CD4-positive, CD25-positive, alpha-beta regulatory T cell (primary cell): ENCODE results near the gene OR1L6. TPM values are rescaled to one million over a fixed set of nuclear protein-coding genes. Genes with fewer than 3 reads are reported as not detected.

Experiments
- ATAC-seq, 2 donors: fragments of 150-1000 bp; cut with Tn5 transposase; one replicate each; pipeline ENCODE4 v1.10.0; 2021; ENCODE audit warnings: low read depth in 2 of 2, moderate number of reproducible peaks in 2 of 2, moderate library complexity in 1 of 2
- DNase-seq, 3 donors: peaks; one replicate each; pipeline versions ENCODE4 v3.0.0 to v3.0.0-alpha.2; 2012 to 2022; ENCODE audit warnings: mixed read lengths in 1 of 3
- H3K27ac ChIP-seq: one replicate; pipeline ENCODE4 v1.7.0; 2013; ENCODE audit warnings: mild to moderate bottlenecking, low read length; ENCODE audit not compliant: insufficient read depth, poor library complexity, severe bottlenecking
- H3K27me3 ChIP-seq: one replicate; pipeline ENCODE4 v1.7.0; 2013; ENCODE audit warnings: low read length; ENCODE audit not compliant: control insufficient read depth, insufficient read depth
- H3K36me3 ChIP-seq: one replicate; pipeline ENCODE4 v1.7.0; 2013; ENCODE audit warnings: mild to moderate bottlenecking, low read length, moderate library complexity; ENCODE audit not compliant: control insufficient read depth, insufficient read depth
- H3K4me1 ChIP-seq: 2 replicates; pipeline ENCODE4 v1.7.0; 2013; ENCODE audit warnings: mild to moderate bottlenecking, low read length; ENCODE audit not compliant: insufficient read depth, control insufficient read depth, poor library complexity, severe bottlenecking
- H3K4me3 ChIP-seq: one replicate; pipeline ENCODE4 v1.7.0; 2013; ENCODE audit warnings: low read depth, mild to moderate bottlenecking, low read length, moderate library complexity
- H3K9me3 ChIP-seq, 2 experiments: 1 replicate in 1 of 2; 2 replicates in 1 of 2; pipeline ENCODE4 v1.7.0; 2013; ENCODE audit warnings: low read length in 2 of 2, mild to moderate bottlenecking in 1 of 2, moderate library complexity in 1 of 2; ENCODE audit not compliant: control insufficient read depth in 2 of 2
- H3K27ac Mint-ChIP-seq, 3 donors: one replicate each; pipeline ENCODE4 v1.8.0; 2020 to 2022; ENCODE audit warnings: mild to moderate bottlenecking in 3 of 3, mixed read lengths in 3 of 3, moderate library complexity in 2 of 3
- H3K27me3 Mint-ChIP-seq: one replicate; pipeline ENCODE4 v1.8.0; 2022; ENCODE audit warnings: mild to moderate bottlenecking, mixed read lengths
- H3K36me3 Mint-ChIP-seq: one replicate; pipeline ENCODE4 v1.8.0; 2020; ENCODE audit warnings: mixed read lengths
- H3K4me1 Mint-ChIP-seq, 4 donors: one replicate each; pipeline ENCODE4 v1.8.0; 2020 to 2022; ENCODE audit warnings: mixed read lengths in 4 of 4, mild to moderate bottlenecking in 1 of 4
- H3K4me3 Mint-ChIP-seq, 4 donors: one replicate each; pipeline ENCODE4 v1.8.0; 2020 to 2022; ENCODE audit warnings: mild to moderate bottlenecking in 4 of 4, mixed read lengths in 4 of 4, moderate library complexity in 3 of 4
- H3K9me3 Mint-ChIP-seq, 7 donors: one replicate each; pipeline ENCODE4 v1.8.0; 2020 to 2022; ENCODE audit warnings: mixed read lengths in 7 of 7, mild to moderate bottlenecking in 3 of 7, moderate library complexity in 2 of 7
- polyA plus RNA-seq, 4 donors: library from polyadenylated mRNA; unstranded; fragments of 300-500 nt; fragmentation: Illumina TruSeq; gene quantifications; one replicate each; pipeline ENCODE4 v1.2.3, GENCODE V29; 2021
- total RNA-seq: library from RNA; stranded (reverse); gene quantifications from one replicate; pipeline ENCODE4 v1.2.3, GENCODE V29; 2022

The OR1L6 gene
- total RNA-seq, result not detected
- under 1 TPM in 1 of 4 donors, not detected in 3; 0.17 TPM for polyA plus RNA-seq

- ATAC-seq, result no peak
- H3K27me3 Mint-ChIP-seq, result no peaks in the 10 kb centered on the region
- H3K27ac Mint-ChIP-seq, result no peak within 1 kb of the TSS
- DNase-seq, result no peak
- Histone ChIP-seq H3K27me3 (no peaks in the 10 kb centered on the region), H3K27ac (no peak within 1 kb of the TSS), H3K4me1 (no peaks in the 10 kb centered on the region), H3K4me3 (no peak within 1 kb of the TSS), H3K36me3 (no peaks in the 10 kb centered on the region), H3K9me3 (peaks cover 0 to 2% of the 10 kb centered on the region in 2 experiments)
- H3K36me3 Mint-ChIP-seq, result peaks cover 5% of the 10 kb centered on the region
- H3K9me3 Mint-ChIP-seq, result peaks cover 0 to 21% (median 8%) of the 10 kb centered on the region in 7 donors
- H3K4me3 Mint-ChIP-seq, result no peak within 1 kb of the TSS
- H3K4me1 Mint-ChIP-seq, result no peaks in the 10 kb centered on the region
Observed at GRCh38 chr9:122742003-122742402, at the start of gene OR1L6. Gene OR1L6 (plus strand): TSS chr9:122742303. CDS start chr9:122749848, 7,545 bp downstream.

GRCh38 chr9:122695696-122696095 lies 46.4 kb upstream of the OR1L6 start:
- Histone ChIP-seq H3K36me3 (no peaks in the 10 kb centered on the region), H3K4me3 (no peak overlapping the region), H3K27me3 (no peaks in the 10 kb centered on the region), H3K27ac (no peak overlapping the region), H3K4me1 (no peaks in the 10 kb centered on the region), H3K9me3 (peaks cover 8 to 10% of the 10 kb centered on the region in 2 experiments)
- DNase-seq (no peak), ATAC-seq (no peak)
- Mint-ChIP-seq H3K9me3 (peaks cover 2 to 24% (median 6%) of the 10 kb centered on the region in 7 donors), H3K4me3 (no peak overlapping the region), H3K27ac (no peak overlapping the region), H3K36me3 (no peaks in the 10 kb centered on the region), H3K4me1 (no peaks in the 10 kb centered on the region), H3K27me3 (peaks cover 4% of the 10 kb centered on the region)

- no peaks in the 10 kb centered on the region for H3K4me1 Mint-ChIP-seq
- Histone ChIP-seq H3K27me3 (no peaks in the 10 kb centered on the region), H3K4me1 (no peaks in the 10 kb centered on the region), H3K9me3 (peaks cover 13% of the 10 kb centered on the region in 2 experiments), H3K4me3 (no peak overlapping the region), H3K36me3 (no peaks in the 10 kb centered on the region), H3K27ac (no peak overlapping the region)
- peaks cover 5% of the 10 kb centered on the region for H3K36me3 Mint-ChIP-seq
- no peak for ATAC-seq
- no peaks in the 10 kb centered on the region for H3K27me3 Mint-ChIP-seq
- DNase-seq, result no peak
- H3K9me3 Mint-ChIP-seq, result peaks cover 4 to 65% (median 19%) of the 10 kb centered on the region in 7 donors
- H3K27ac Mint-ChIP-seq, result no peak overlapping the region
- no peak overlapping the region for H3K4me3 Mint-ChIP-seq
Observed at GRCh38 chr9:122718038-122718437, 24.1 kb upstream of the OR1L6 start.

GRCh38 chr9:122719218-122719617 lies 22.9 kb upstream of the OR1L6 start:
- H3K36me3 ChIP-seq, result no peaks in the 10 kb centered on the region
- H3K4me3 ChIP-seq, result no peak overlapping the region
- H3K9me3 ChIP-seq, result peaks cover 21 to 22% of the 10 kb centered on the region in 2 experiments
- Mint-ChIP-seq H3K27me3 (no peaks in the 10 kb centered on the region), H3K4me3 (no peak overlapping the region), H3K4me1 (no peaks in the 10 kb centered on the region), H3K9me3 (peaks cover 4 to 66% (median 19%) of the 10 kb centered on the region in 7 donors), H3K27ac (peak overlapping the region in 1 of 3 donors; percentile 53), H3K36me3 (no peaks in the 10 kb centered on the region)
- no peak overlapping the region for H3K27ac ChIP-seq
- no peaks in the 10 kb centered on the region for H3K27me3 ChIP-seq
- ATAC-seq (no peak), DNase-seq (no peak)
- H3K4me1 ChIP-seq, result no peaks in the 10 kb centered on the region

GRCh38 chr9:122723690-122724089 lies 18.4 kb upstream of the OR1L6 start, which contains the start of gene OR1L4:
Gene OR1L4 (plus strand): TSS chr9:122723990. CDS start chr9:122723990, 0 bp downstream.
- H3K27me3 Mint-ChIP-seq, result no peaks in the 10 kb centered on the region
- H3K36me3 Mint-ChIP-seq, result no peaks in the 10 kb centered on the region
- peaks cover 4 to 71% (median 23%) of the 10 kb centered on the region in 7 donors for H3K9me3 Mint-ChIP-seq
- H3K27ac Mint-ChIP-seq, result no peak within 1 kb of the TSS
- no peak for DNase-seq
- Histone ChIP-seq H3K36me3 (no peaks in the 10 kb centered on the region), H3K4me1 (no peaks in the 10 kb centered on the region), H3K27me3 (no peaks in the 10 kb centered on the region), H3K4me3 (no peak within 1 kb of the TSS), H3K27ac (no peak within 1 kb of the TSS), H3K9me3 (peaks cover 44 to 53% of the 10 kb centered on the region in 2 experiments)
- H3K4me1 Mint-ChIP-seq, result no peaks in the 10 kb centered on the region
- no peak within 1 kb of the TSS for H3K4me3 Mint-ChIP-seq
- no peak for ATAC-seq

GRCh38 chr9:122754825-122755224 lies 12.7 kb downstream of the OR1L6 start:
- Histone ChIP-seq H3K36me3 (no peaks in the 10 kb centered on the region), H3K27me3 (peaks cover 2% of the 10 kb centered on the region), H3K27ac (no peak overlapping the region), H3K4me1 (no peaks in the 10 kb centered on the region), H3K9me3 (peaks cover 15% of the 10 kb centered on the region in 2 experiments), H3K4me3 (no peak overlapping the region)
- H3K36me3 Mint-ChIP-seq, result no peaks in the 10 kb centered on the region
- no peak overlapping the region for H3K27ac Mint-ChIP-seq
- DNase-seq (no peak), ATAC-seq (no peak)
- H3K27me3 Mint-ChIP-seq, result peaks cover 8% of the 10 kb centered on the region
- H3K4me3 Mint-ChIP-seq, result no peak overlapping the region
- H3K4me1 Mint-ChIP-seq, result no peaks in the 10 kb centered on the region
- H3K9me3 Mint-ChIP-seq, result peaks cover 4 to 36% (median 17%) of the 10 kb centered on the region in 7 donors

GRCh38 chr9:122767817-122768216 lies 25.7 kb downstream of the OR1L6 start:
- H3K27me3 ChIP-seq, result no peaks in the 10 kb centered on the region
- no peak overlapping the region for H3K4me3 ChIP-seq
- H3K4me1 ChIP-seq, result no peaks in the 10 kb centered on the region
- Mint-ChIP-seq H3K27me3 (peaks cover 13% of the 10 kb centered on the region), H3K27ac (no peak overlapping the region), H3K4me3 (no peak overlapping the region), H3K4me1 (no peaks in the 10 kb centered on the region), H3K36me3 (peaks cover 6% of the 10 kb centered on the region), H3K9me3 (peaks cover 0 to 49% (median 11%) of the 10 kb centered on the region in 7 donors)
- DNase-seq, result no peak
- H3K36me3 ChIP-seq, result no peaks in the 10 kb centered on the region
- no peak overlapping the region for H3K27ac ChIP-seq
- H3K9me3 ChIP-seq, result peaks cover 6 to 20% of the 10 kb centered on the region in 2 experiments
- no peak for ATAC-seq

GRCh38 chr9:122777052-122777451 lies 34.9 kb downstream of the OR1L6 start:
- peaks cover 3 to 5% of the 10 kb centered on the region in 2 experiments for H3K9me3 ChIP-seq
- DNase-seq, result no peak
- peaks cover 3 to 18% (median 5%) of the 10 kb centered on the region in 7 donors for H3K9me3 Mint-ChIP-seq
- no peak for ATAC-seq
- no peaks in the 10 kb centered on the region for H3K4me1 ChIP-seq
- no peaks in the 10 kb centered on the region for H3K36me3 ChIP-seq
- H3K27me3 Mint-ChIP-seq, result no peaks in the 10 kb centered on the region
- H3K4me1 Mint-ChIP-seq, result no peaks in the 10 kb centered on the region
- H3K27ac ChIP-seq, result no peak overlapping the region
- H3K4me3 ChIP-seq, result no peak overlapping the region
- no peak overlapping the region for H3K4me3 Mint-ChIP-seq
- no peaks in the 10 kb centered on the region for H3K27me3 ChIP-seq
- H3K27ac Mint-ChIP-seq, result no peak overlapping the region
- H3K36me3 Mint-ChIP-seq, result no peaks in the 10 kb centered on the region
